Erythroblast (primary cell): ENCODE results near the gene RGPD6.
"Not testable (repeated sequence)": the region's sequence is repeated elsewhere in the genome, so short reads cannot be mapped to it uniquely, and the experiment has no call there.

Experiments used
- GATA1 ChIP-seq: IDR thresholded peaks from 2 replicates; pipeline ENCODE4 v1.6.1; 2011; ENCODE audit warnings: low read depth, mild to moderate bottlenecking, control low read depth, low read length, moderate library complexity
- POLR2A ChIP-seq: IDR thresholded peaks from 2 replicates; pipeline ENCODE4 v1.6.1; 2011; ENCODE audit warnings: mild to moderate bottlenecking, low read length

DNA sequence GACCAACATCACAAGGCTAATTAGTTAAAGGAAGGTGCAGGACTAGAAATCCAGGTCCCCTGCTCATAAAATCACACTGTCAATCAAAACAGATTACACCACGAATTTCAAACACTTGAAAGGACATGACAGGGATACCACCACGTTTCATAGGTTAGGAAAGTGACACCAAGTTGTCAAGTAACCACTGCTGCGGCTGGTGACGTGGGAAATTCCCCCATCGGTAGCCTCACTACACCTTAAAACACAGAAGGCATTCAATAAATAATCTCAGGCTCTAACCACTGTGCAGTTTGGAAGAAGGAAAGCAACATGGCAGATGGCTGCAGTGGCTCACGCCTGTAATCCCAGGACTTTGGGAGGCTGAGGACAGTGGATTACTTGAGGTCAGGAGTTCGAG, 108.1 kb downstream of the RGPD6 start:
- TF ChIP-seq POLR2A, GATA1: not testable (repeated sequence)
